ENCODE results near the gene AMBP.

The AMBP gene

DNA sequence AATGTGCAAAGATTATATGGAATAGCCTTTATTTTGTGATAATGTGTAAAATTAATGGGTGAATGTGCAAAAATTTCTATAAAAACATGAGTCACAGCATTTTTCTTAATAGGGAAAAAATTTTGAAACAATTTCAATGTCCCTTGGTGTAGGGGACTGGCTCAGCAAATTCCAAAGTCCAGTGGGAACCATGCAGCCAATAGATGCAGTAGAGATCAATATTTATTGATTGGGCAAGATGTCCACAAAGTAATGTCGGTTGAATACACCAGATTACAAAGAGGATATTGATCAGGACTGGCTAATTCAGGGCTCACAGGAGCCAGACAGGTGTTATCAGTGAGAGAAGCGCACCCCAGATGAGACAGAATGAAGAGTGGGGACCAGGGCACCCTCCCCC, 62.5 kb downstream of the AMBP start:
- no peak overlapping the region for H3K27ac ChIP-seq (ENCODE audit: low read depth, low read length)
- no peaks in the 10 kb centered on the region for H3K79me2 ChIP-seq (ENCODE audit: control insufficient read depth, insufficient read depth, low read length, unreplicated experiment)

DNA sequence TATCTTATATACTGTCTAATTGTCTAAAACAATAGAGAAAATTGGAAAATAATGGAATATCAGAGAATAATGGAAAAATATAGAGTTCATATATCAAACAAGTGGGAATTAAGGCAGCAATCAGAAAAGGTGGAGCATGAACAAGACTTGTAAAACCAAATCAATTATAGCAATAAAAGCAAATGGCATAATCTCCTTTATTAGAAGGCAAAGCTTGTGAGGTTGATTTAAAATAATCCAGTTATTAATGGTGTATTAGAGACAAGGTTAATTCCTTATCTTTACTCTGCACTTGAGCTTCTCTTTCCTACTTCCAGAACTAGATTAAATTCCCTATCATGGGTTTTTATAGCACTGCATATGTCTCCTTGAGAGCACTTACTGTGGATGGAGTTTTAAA, 64.1 kb downstream of the AMBP start:
- Histone ChIP-seq H3K36me3 (ENCODE audit: insufficient read depth, low read length) (peaks cover 17% of the 10 kb centered on the region), H3K79me2 (ENCODE audit: control insufficient read depth, insufficient read depth, low read length, unreplicated experiment) (no peaks in the 10 kb centered on the region), H3K27me3 (ENCODE audit: insufficient read depth, low read length) (no peaks in the 10 kb centered on the region)

More for the DNA sequence above, 62.5 kb downstream of the AMBP start:
- Histone ChIP-seq H3K4me3 (ENCODE audit: low read depth, low read length) (no peak overlapping the region), H3K4me1 (ENCODE audit: control insufficient read depth, insufficient read depth, low read length, unreplicated experiment) (no peaks in the 10 kb centered on the region), H3K27me3 (ENCODE audit: insufficient read depth, low read length) (no peaks in the 10 kb centered on the region), H2AFZ (ENCODE audit: low read length, unreplicated experiment) (no peak overlapping the region), H3K36me3 (ENCODE audit: insufficient read depth, low read length) (peaks cover 26% of the 10 kb centered on the region)

DNA sequence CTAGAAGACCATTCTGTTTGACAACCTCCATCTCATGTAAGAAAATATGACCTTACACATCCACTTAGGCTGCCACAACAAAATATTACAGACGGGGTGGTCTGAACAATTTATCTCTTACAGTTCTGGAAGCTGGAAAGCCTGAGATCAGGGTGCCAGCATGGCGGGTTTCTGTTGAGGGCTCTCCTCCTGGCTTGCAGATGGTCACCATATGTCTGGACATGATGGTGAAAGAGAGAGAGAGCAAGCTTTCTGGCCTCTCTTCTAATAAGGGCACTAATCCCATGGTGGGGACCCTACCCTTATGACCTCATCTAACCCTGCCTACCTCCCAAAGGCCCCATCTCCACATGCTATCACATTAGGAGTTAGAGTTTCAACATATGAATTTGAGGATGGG, 66.0 kb downstream of the AMBP start:
- H2AFZ ChIP-seq (ENCODE audit: low read length, unreplicated experiment), result no peak overlapping the region
- H3K27me3 ChIP-seq (ENCODE audit: insufficient read depth, low read length), result no peaks in the 10 kb centered on the region
- H3K27ac ChIP-seq (ENCODE audit: low read depth, low read length), result no peak overlapping the region
- no peaks in the 10 kb centered on the region for H3K79me2 ChIP-seq (ENCODE audit: control insufficient read depth, insufficient read depth, low read length, unreplicated experiment)
- H3K4me1 ChIP-seq (ENCODE audit: control insufficient read depth, insufficient read depth, low read length, unreplicated experiment), result no peaks in the 10 kb centered on the region
- no peak overlapping the region for H3K4me3 ChIP-seq (ENCODE audit: low read depth, low read length)
- H3K36me3 ChIP-seq (ENCODE audit: insufficient read depth, low read length), result peaks cover 14% of the 10 kb centered on the region

More for the DNA sequence above, 64.1 kb downstream of the AMBP start:
- Histone ChIP-seq H3K27ac (ENCODE audit: low read depth, low read length) (no peak overlapping the region), H2AFZ (ENCODE audit: low read length, unreplicated experiment) (no peak overlapping the region), H3K4me1 (ENCODE audit: control insufficient read depth, insufficient read depth, low read length, unreplicated experiment) (no peaks in the 10 kb centered on the region), H3K4me3 (ENCODE audit: low read depth, low read length) (no peak overlapping the region)

DNA sequence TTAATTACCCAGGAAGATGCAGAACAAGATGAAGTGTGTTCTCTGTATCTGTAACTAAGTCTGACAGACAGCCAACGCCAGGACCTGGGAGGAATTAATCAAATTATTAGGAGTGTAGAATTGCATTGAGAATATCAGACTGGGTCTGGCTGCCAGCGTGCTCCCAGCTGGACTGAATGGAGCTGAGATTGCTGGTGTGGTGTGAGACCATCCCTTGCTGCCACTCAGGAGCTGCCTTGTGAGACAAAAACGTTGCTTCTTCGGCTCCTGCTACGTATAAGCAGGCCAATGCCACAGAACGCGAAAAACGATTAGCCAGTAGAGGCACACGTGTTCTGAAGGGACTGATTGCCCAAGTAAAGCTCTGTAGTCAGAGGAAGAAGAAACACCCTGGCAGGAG, 66.8 kb downstream of the AMBP start:
- no peak overlapping the region for H2AFZ ChIP-seq (ENCODE audit: low read length, unreplicated experiment)
- no peaks in the 10 kb centered on the region for H3K4me1 ChIP-seq (ENCODE audit: control insufficient read depth, insufficient read depth, low read length, unreplicated experiment)
- no peak overlapping the region for H3K4me3 ChIP-seq (ENCODE audit: low read depth, low read length)
- H3K79me2 ChIP-seq (ENCODE audit: control insufficient read depth, insufficient read depth, low read length, unreplicated experiment), result no peaks in the 10 kb centered on the region
- peaks cover 19% of the 10 kb centered on the region for H3K36me3 ChIP-seq (ENCODE audit: insufficient read depth, low read length)
- no peak overlapping the region for H3K27ac ChIP-seq (ENCODE audit: low read depth, low read length)
- no peaks in the 10 kb centered on the region for H3K27me3 ChIP-seq (ENCODE audit: insufficient read depth, low read length)
